ENCODE results near the gene GRN. TPM values are rescaled to one million over a fixed set of nuclear protein-coding genes. Genes with fewer than 3 reads are reported as not detected.

The GRN gene
- total and polyA plus RNA-seq, 9 of the 15 experiments (the other 6 are each of a cell fraction or from before 2014, with no cell fraction given), result 5.4 to 75.3 (median 20.7) TPM

GRCh38 chr17:44354582-44355561, 9.8 kb downstream of the GRN start (continued):
- TF ChIP-seq CTCFL (IDR thresholded peaks at IDR 0.05; ENCODE audit: borderline replicate concordance, insufficient read depth, low read depth, low read length, poor library complexity, severe bottlenecking), result peak; percentile 44
- no peak for TF ChIP-seq SIRT6 (IDR thresholded peaks at IDR 0.05; ENCODE audit: low read depth, low read length)
- no peak for TF ChIP-seq KHSRP (IDR thresholded peaks at IDR 0.05)
- no peak for TF ChIP-seq TSHZ1 (CRISPR knock-in tag; IDR thresholded peaks at IDR 0.05)
- no peak for TF ChIP-seq NRF1 (conservative IDR thresholded peaks at IDR 0.05 in 1 of 2, IDR thresholded peaks at IDR 0.05 in 1 of 2)
- no peak for TF ChIP-seq BMI1 (IDR thresholded peaks at IDR 0.05; ENCODE audit: low read length)
- TF ChIP-seq ARID4B (CRISPR knock-in tag; IDR thresholded peaks at IDR 0.05), result no peak
- TF ChIP-seq ZZZ3 (IDR thresholded peaks at IDR 0.05), result no peak
- TF ChIP-seq NEUROD1 (IDR thresholded peaks at IDR 0.05; ENCODE audit: borderline replicate concordance, low read depth, low read length, partially characterized antibody), result no peak
- peak; percentile 12; the same call in 1 of the 2 replicates for TF ChIP-seq POLR2G (IDR thresholded peaks at IDR 0.05; ENCODE audit: low read depth, low read length)
- TF ChIP-seq, protein P1, sequence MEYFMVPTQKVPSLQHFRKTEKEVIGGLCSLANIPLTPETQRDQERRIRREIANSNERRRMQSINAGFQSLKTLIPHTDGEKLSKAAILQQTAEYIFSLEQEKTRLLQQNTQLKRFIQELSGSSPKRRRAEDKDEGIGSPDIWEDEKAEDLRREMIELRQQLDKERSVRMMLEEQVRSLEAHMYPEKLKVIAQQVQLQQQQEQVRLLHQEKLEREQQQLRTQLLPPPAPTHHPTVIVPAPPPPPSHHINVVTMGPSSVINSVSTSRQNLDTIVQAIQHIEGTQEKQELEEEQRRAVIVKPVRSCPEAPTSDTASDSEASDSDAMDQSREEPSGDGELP (CRISPR knock-in tag; IDR thresholded peaks at IDR 0.05; ENCODE audit: borderline replicate concordance), result no peak

Data from K562 (cell line).